ENCODE results near the gene ABCB1. TPM values are rescaled to one million over a fixed set of nuclear protein-coding genes. Genes with fewer than 3 reads are reported as not detected.
"Not testable (repeated sequence)": the region's sequence is repeated elsewhere in the genome, so short reads cannot be mapped to it uniquely, and the experiment has no call there.

The ABCB1 gene
- total RNA-seq, 1 donor, result not detected

DNA sequence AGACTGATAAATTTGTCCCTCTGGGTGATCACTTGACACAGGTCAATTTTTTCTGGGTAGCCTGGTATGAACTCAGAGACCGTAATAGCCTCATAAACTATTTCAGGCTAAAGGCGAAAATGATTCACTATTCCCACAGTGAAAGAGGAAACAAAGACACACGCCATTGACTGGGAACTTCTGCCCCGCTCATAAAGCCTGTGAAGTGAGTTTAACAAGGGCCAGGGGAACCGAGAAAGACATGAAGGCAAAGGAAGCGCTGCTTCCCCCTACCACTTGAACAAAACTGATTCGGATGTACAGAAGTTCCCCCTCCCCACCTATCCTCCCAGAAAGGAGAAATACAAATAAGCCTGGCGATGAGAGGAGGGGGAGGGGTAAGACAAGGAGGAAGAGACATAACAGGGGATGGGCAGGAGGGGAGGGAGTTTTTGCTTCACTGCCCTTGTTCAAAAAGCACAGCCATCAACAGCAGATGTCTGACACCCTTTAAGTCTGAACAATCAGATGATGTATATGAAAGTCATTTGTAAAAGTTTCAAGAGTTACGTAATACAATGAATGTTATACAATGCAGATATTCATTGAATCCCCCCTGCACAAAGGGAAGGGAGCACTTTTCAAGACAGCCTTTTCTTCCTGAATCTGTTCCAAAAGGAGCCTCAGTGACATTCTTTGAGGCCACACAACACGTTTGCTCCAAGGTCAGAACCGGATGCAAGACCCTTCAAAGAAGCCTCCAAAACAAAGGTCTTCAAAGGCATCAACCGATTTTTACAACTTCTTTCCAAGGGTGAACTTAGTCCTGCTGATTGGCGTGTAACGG is 125.9 kb downstream of the ABCB1 start:
- Histone ChIP-seq H3K4me3 (ENCODE audit: insufficient read depth, low read length) (peak overlapping the region; percentile 61), H3K9me3 (ENCODE audit: low read depth, low read length) (no peaks in the 10 kb centered on the region), H3K4me2 (ENCODE audit: insufficient read depth, low read length) (peak overlapping the region; percentile 74), H3K27me3 (ENCODE audit: insufficient read depth, low read length) (peaks cover 19% of the 10 kb centered on the region), H3K27ac (ENCODE audit: low read depth, low read length) (peak overlapping the region; percentile 58), H3K79me2 (ENCODE audit: insufficient read depth, low read length) (no peaks in the 10 kb centered on the region), H2AFZ (ENCODE audit: low read length) (peak overlapping the region; percentile 73), H4K20me1 (ENCODE audit: insufficient read depth, low read length) (no peaks in the 10 kb centered on the region), H3K36me3 (ENCODE audit: insufficient read depth, low read length) (no peaks in the 10 kb centered on the region), H3K4me1 (ENCODE audit: insufficient read depth, low read length) (peaks cover 10% of the 10 kb centered on the region)
- TF ChIP-seq, protein P1, sequence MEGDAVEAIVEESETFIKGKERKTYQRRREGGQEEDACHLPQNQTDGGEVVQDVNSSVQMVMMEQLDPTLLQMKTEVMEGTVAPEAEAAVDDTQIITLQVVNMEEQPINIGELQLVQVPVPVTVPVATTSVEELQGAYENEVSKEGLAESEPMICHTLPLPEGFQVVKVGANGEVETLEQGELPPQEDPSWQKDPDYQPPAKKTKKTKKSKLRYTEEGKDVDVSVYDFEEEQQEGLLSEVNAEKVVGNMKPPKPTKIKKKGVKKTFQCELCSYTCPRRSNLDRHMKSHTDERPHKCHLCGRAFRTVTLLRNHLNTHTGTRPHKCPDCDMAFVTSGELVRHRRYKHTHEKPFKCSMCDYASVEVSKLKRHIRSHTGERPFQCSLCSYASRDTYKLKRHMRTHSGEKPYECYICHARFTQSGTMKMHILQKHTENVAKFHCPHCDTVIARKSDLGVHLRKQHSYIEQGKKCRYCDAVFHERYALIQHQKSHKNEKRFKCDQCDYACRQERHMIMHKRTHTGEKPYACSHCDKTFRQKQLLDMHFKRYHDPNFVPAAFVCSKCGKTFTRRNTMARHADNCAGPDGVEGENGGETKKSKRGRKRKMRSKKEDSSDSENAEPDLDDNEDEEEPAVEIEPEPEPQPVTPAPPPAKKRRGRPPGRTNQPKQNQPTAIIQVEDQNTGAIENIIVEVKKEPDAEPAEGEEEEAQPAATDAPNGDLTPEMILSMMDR (IDR thresholded peaks at IDR 0.05; ENCODE audit: extremely low read depth, low read depth, low read length), result no peak
- DNase-seq (ENCODE audit: insufficient read length, low spot score, missing footprints), result peak; percentile 76

DNA sequence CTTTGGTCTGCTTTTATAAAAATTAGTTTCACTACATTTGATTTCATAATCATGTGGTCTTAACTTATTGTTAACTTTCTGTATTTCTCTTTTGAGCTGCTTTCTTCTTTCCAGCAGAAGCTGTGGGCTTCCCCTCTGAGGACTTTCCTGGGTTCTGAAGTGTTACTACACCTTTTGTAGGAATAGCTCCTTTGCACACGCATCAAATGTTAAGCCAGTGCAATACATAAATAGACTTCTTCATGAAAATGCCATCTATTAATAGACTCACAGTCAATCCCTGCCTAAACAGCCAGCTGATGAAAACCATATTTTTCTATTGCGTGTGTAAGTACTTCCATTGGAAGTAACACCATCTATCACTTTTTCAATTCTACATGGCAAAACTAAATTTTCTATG is 126.7 kb downstream of the ABCB1 start:
- H3K27me3 ChIP-seq (ENCODE audit: insufficient read depth, low read length), result peaks cover 19% of the 10 kb centered on the region
- H3K9me3 ChIP-seq (ENCODE audit: low read depth, low read length), result no peaks in the 10 kb centered on the region
- H3K79me2 ChIP-seq (ENCODE audit: insufficient read depth, low read length), result no peaks in the 10 kb centered on the region
- TF ChIP-seq, protein P1 (IDR thresholded peaks at IDR 0.05; ENCODE audit: extremely low read depth, low read depth, low read length), result no peak
- DNase-seq (ENCODE audit: insufficient read length, low spot score, missing footprints), result no peak
- H3K36me3 ChIP-seq (ENCODE audit: insufficient read depth, low read length), result no peaks in the 10 kb centered on the region
- H3K27ac ChIP-seq (ENCODE audit: low read depth, low read length), result no peak overlapping the region
- H4K20me1 ChIP-seq (ENCODE audit: insufficient read depth, low read length), result no peaks in the 10 kb centered on the region
- no peak overlapping the region for H2AFZ ChIP-seq (ENCODE audit: low read length)
- H3K4me1 ChIP-seq (ENCODE audit: insufficient read depth, low read length), result peaks cover 10% of the 10 kb centered on the region
- H3K4me3 ChIP-seq (ENCODE audit: insufficient read depth, low read length), result no peak overlapping the region
- peak overlapping the region; percentile 74 for H3K4me2 ChIP-seq (ENCODE audit: insufficient read depth, low read length)

DNA sequence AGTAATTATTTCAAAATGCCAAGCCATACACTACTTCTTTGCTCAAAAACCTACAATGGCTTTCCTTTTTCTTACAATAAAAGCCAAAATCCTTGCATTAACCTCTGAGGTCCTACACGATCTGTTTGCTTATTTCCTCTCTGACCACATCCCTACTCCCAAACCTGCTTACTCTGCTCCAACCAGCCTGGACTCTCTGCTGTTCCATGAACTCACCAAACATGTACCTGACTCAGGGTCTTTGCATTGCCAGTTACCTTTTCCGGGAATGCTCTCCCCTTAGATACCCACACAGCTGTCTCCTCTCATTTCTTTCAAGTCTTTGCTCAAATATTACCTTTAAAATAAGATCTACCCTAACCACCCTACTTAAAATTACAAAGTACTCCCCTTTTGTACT is 127.5 kb downstream of the ABCB1 start:
- H3K27ac ChIP-seq (ENCODE audit: low read depth, low read length), result no peak overlapping the region
- TF ChIP-seq, protein P1 (IDR thresholded peaks at IDR 0.05; ENCODE audit: extremely low read depth, low read depth, low read length), result no peak
- no peaks in the 10 kb centered on the region for H3K9me3 ChIP-seq (ENCODE audit: low read depth, low read length)
- H3K27me3 ChIP-seq (ENCODE audit: insufficient read depth, low read length), result peaks cover 19% of the 10 kb centered on the region
- no peaks in the 10 kb centered on the region for H4K20me1 ChIP-seq (ENCODE audit: insufficient read depth, low read length)
- H3K36me3 ChIP-seq (ENCODE audit: insufficient read depth, low read length), result no peaks in the 10 kb centered on the region
- H3K4me1 ChIP-seq (ENCODE audit: insufficient read depth, low read length), result peaks cover 10% of the 10 kb centered on the region
- no peak overlapping the region for H3K4me2 ChIP-seq (ENCODE audit: insufficient read depth, low read length)
- H2AFZ ChIP-seq (ENCODE audit: low read length), result no peak overlapping the region
- H3K4me3 ChIP-seq (ENCODE audit: insufficient read depth, low read length), result no peak overlapping the region
- no peak for DNase-seq (ENCODE audit: insufficient read length, low spot score, missing footprints)
- no peaks in the 10 kb centered on the region for H3K79me2 ChIP-seq (ENCODE audit: insufficient read depth, low read length)

DNA sequence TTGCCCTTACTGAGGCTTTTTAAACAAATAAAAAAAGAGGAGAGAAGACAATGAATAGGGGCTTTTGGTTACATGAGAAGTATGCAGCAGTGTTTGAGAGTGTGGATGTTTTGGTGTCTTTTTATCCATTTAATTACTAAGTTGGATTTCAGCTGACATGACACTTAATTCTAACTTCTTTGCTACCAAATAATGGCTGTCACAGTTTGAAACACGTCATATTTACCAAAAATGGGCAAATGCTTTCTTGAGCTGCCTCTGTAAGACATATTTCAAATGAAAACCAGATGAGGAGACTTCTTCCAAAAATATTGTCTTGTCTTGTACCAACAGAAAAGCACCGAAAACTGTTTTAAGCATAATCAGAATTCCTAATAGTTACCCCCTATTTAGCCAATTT is 129.2 kb downstream of the ABCB1 start:
- DNase-seq (ENCODE audit: insufficient read length, low spot score, missing footprints), result no peak
- H3K79me2 ChIP-seq (ENCODE audit: insufficient read depth, low read length), result no peaks in the 10 kb centered on the region
- H3K4me3 ChIP-seq (ENCODE audit: insufficient read depth, low read length), result no peak overlapping the region
- H4K20me1 ChIP-seq (ENCODE audit: insufficient read depth, low read length), result no peaks in the 10 kb centered on the region
- peaks cover 10% of the 10 kb centered on the region for H3K4me1 ChIP-seq (ENCODE audit: insufficient read depth, low read length)
- TF ChIP-seq, protein P1 (IDR thresholded peaks at IDR 0.05; ENCODE audit: extremely low read depth, low read depth, low read length), result no peak
- no peaks in the 10 kb centered on the region for H3K9me3 ChIP-seq (ENCODE audit: low read depth, low read length)
- peaks cover 12% of the 10 kb centered on the region for H3K27me3 ChIP-seq (ENCODE audit: insufficient read depth, low read length)
- no peaks in the 10 kb centered on the region for H3K36me3 ChIP-seq (ENCODE audit: insufficient read depth, low read length)
- no peak overlapping the region for H3K27ac ChIP-seq (ENCODE audit: low read depth, low read length)
- no peak overlapping the region for H2AFZ ChIP-seq (ENCODE audit: low read length)
- H3K4me2 ChIP-seq (ENCODE audit: insufficient read depth, low read length), result no peak overlapping the region

DNA sequence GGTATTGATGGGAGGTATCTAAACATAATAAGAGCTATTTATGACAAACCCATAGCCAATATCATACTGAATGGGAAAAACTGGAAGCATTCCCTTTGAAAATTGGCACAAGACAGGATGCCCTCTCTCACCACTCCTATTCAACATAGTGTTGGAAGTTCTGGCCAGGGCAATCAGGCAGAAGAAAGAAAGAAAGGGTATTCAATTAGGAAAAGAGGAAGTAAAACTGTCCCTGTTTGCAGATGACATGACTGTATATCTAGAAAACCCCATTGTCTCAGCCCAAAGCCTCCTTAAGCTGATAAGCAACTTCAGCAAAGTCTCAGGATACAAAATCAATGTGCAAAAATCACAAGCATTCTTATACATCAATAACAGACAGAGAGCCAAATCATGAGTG is 131.5 kb downstream of the ABCB1 start:
- not testable (repeated sequence) for H4K20me1 ChIP-seq (ENCODE audit: insufficient read depth, low read length); H3K4me3 ChIP-seq (ENCODE audit: insufficient read depth, low read length); H3K9me3 ChIP-seq (ENCODE audit: low read depth, low read length); H3K4me1 ChIP-seq (ENCODE audit: insufficient read depth, low read length); H3K27me3 ChIP-seq (ENCODE audit: insufficient read depth, low read length); H3K27ac ChIP-seq (ENCODE audit: low read depth, low read length); DNase-seq (ENCODE audit: insufficient read length, low spot score, missing footprints); H2AFZ ChIP-seq (ENCODE audit: low read length); H3K36me3 ChIP-seq (ENCODE audit: insufficient read depth, low read length); H3K4me2 ChIP-seq (ENCODE audit: insufficient read depth, low read length); H3K79me2 ChIP-seq (ENCODE audit: insufficient read depth, low read length)

DNA sequence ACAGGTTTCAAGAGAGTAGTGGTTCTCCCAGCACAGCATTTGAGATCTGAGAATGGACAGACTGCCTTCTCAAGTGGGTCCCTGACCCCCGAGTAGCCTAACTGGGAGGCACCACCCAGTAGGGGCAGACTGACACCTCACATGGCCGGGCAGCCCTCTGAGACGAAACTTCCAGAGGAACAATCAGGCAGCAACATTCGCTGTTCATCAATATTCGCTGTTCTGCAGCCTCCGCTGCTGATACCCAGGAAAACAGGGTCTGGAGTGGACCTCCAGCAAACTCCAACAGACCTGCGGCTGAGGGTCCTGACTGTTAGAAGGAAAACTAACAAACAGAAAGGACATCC is 135.2 kb downstream of the ABCB1 start:
- H3K4me1 ChIP-seq (ENCODE audit: insufficient read depth, low read length); H2AFZ ChIP-seq (ENCODE audit: low read length); H3K36me3 ChIP-seq (ENCODE audit: insufficient read depth, low read length); H3K27ac ChIP-seq (ENCODE audit: low read depth, low read length); H3K27me3 ChIP-seq (ENCODE audit: insufficient read depth, low read length); H4K20me1 ChIP-seq (ENCODE audit: insufficient read depth, low read length); H3K4me2 ChIP-seq (ENCODE audit: insufficient read depth, low read length); H3K4me3 ChIP-seq (ENCODE audit: insufficient read depth, low read length); H3K9me3 ChIP-seq (ENCODE audit: low read depth, low read length); H3K79me2 ChIP-seq (ENCODE audit: insufficient read depth, low read length); DNase-seq (ENCODE audit: insufficient read length, low spot score, missing footprints): not testable (repeated sequence)

Data from osteoblast (primary cell).